ENCODE measurements around the gene PTK7.
"Not testable (repeated sequence)": the region's sequence is repeated elsewhere in the genome, so short reads cannot be mapped to it uniquely, and the experiment has no call there.

Gene PTK7

GRCh38 chr6:43119482-43119881, 43.4 kb downstream of the PTK7 start:
- DNase-seq (ENCODE audit: low spot score) = no peak

DNA sequence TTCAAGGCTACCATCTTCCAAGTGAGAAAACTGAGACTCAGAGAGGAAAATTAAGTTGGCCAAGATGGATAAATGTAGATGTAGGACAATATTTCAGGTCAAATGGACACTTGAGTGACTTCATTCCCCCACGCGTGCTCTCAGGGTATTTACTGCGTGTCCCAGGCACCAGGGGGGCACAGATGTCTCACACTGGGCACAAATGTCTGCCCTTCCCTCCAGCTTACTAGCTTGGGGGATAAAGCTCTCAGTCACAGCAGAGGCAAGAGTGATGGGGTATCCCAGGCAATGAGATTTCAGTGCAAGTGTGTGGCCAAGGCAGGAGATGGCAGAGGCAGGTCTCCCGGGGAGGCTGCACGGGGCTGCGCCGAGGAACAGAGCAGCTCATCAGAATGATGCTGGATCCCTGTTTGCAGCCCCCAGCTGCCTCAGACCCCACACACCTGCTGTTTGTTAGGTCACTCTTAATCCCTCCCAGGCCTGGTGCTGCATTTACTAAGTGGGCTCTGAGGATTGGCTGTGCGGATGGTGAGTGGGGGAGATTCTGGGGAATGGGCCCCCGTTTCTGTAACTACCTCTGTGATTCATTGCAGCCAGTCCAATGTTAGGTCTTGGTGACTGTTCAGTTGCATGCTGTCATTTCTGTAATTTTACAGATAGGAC, 44.1 kb downstream of the PTK7 start:
- no peak for DNase-seq (ENCODE audit: low spot score)

DNA sequence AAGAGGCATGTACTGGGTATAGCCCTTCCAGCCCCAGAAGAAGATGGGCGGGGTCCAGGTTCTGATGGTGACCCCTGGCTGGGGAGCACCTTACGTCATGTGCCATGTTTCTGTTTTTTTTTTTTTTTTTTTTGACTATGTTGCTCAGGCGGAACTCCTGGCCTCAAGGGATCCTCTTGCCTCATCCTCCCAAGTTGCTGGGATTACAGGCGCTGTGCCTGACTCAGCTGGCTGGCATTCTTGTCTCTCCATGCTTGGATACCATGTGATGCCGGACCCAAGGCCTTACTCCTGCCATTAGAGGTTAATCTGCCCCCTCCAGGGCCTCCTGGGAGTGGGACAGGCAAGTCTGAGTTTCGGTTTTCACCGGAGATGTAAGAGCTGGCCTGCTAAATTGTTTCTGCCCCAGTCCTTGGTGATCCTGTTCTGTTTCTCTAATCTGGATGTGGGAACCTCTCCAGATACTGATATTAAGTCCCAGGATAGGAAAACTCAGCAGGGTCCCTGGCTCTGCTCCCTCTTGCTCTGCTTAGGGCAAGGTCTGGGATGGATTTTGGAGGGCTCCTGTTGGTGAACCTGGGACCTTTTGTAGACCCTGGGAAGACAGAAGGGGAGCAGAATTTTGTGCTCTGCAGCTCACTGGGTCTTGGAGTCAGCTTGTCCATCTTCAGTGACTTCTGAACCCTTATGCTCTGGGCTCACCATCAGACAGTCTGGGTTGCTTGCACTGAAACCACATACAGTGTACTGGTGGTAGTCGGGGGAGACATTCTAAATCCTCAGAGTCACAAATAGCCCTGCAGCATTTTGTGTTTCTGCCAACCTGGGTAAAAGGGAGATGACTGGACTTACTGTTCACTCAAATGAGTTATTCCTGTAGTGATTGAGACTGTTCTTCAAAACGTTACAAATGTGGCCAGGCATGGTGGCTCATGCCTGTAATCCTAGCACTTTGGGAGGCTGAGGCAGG, 45.1 kb downstream of the PTK7 start:
- DNase-seq (ENCODE audit: low spot score) = peak; percentile 76

GRCh38 chr6:43122146-43122545, 46.0 kb downstream of the PTK7 start:
- no peak for DNase-seq (ENCODE audit: low spot score)

- DNase-seq (ENCODE audit: low spot score) = no peak
Observed at GRCh38 chr6:43123461-43124314, 47.6 kb downstream of the PTK7 start.

- no peak for DNase-seq (ENCODE audit: low spot score)
Observed at GRCh38 chr6:43124481-43124880, 48.4 kb downstream of the PTK7 start.

DNA sequence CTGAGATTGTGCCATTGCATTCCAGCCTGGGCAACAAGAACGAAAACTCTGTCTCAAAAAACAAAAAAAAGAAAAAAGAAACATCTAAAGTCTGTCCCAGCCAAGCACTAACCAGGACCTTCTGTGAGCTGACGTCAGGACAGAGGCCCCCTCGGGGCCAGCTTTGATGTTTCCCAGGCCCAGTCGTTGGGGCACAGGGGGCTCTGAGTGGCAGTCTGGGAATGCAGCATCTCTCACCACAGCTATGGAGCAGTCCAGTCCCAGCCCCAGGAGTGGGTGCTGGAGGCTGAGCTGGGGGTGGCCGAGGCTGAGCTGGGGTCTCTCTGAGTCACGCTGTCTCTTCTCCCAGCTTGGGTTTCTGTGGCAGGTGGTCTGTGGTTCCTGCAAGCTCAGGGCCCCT, 49.0 kb downstream of the PTK7 start:
- peak; percentile 74 for DNase-seq (ENCODE audit: low spot score)

GRCh38 chr6:43125555-43125954, 49.4 kb downstream of the PTK7 start:
- DNase-seq (ENCODE audit: low spot score) = no peak

DNA sequence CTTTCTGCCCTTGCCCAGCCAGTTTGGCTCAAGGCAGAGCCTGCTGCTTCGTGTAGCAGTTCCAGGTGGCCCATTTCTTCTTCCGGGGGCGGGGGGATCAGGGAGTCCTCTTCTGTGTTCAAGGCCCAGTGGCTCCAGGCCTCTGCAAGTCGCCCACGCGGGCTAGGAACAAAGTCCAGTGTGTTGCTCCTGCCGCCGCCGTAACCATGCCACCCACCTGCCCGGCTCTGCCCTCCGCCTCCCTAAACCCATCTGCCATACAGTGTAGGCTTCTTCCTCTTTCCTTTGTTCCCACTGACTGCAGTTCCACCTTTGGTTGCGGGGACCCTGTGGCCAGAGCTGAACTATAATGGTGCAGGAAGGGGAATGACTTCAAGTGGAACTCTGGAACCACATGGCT, 51.1 kb downstream of the PTK7 start:
- DNase-seq (ENCODE audit: low spot score) = no peak

DNA sequence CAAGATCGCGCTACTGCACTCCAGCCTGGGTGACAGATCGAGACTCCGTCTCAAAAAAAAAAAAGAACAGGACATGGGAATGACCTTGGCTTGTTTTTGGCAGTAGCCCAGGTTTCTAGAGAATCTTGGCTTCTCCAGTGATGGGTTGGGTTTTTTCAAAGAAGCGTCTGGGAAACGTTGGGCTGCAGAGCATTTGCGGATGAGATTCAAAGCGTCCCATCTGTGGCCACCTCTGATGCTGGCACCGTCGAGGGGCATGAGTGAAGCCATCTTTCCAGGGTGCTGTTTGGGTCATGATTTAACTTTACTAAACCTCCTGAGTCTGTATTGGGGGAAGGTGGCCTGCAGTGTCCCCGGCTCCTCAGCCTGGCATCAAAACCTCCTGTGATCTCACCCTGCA, 51.8 kb downstream of the PTK7 start:
- DNase-seq (ENCODE audit: low spot score) = peak; percentile 52

GRCh38 chr6:43128926-43129325, 52.8 kb downstream of the PTK7 start:
- peak; percentile 49 for DNase-seq (ENCODE audit: low spot score)

DNA sequence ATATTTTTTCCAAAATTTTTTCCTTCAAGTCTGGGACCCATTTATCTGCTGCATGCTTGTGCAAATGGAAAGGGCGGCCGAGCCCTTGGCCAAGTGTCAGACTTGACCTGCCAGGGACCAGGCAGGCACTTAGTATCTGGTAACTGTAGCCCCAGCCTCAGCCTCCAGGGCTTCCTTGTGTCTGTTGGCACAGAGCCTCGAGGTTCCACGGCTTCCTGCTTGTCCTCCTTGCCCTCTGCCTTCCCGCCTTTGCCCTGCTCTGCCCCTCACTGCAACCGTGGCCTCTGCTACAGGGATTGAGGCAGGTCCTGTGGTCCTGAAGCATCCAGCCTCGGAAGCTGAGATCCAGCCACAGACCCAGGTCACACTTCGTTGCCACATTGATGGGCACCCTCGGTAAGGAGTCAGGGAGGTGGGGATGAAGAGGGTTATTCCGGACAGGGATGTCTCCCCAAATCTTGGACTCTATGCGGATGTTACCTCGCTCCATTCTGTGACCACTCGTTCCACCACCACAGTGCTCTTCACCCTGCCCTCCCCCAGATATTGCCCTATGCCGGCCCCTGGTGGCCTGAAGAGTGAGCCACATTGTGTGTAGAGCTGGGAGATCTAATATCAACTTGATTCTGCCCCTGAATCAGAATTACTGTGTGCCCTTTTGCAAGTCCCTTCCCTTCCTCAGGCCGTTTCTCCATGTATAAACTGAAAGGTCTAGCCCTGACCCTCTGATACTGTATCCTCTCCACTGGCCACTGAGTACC, 53.5 kb downstream of the PTK7 start:
- DNase-seq (ENCODE audit: low spot score) = peak; percentile 76

DNA sequence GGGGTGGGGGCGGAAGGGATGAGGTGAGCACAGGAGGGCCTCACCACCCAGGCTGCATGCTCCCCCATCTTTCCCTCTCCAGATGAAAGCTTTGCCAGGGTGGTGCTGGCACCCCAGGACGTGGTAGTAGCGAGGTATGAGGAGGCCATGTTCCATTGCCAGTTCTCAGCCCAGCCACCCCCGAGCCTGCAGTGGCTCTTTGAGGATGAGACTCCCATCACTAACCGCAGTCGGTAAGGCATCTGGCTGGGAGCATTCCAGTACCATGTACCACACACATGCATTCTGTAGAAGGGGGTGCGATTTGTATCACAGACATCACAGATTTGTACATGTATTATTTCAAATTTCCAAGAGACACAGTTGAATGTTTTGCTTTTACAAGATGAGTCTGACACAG, 54.3 kb downstream of the PTK7 start:
- DNase-seq (ENCODE audit: low spot score) = no peak

- DNase-seq (ENCODE audit: low spot score) = not testable (repeated sequence)
Observed at GRCh38 chr6:43131379-43131778, 55.3 kb downstream of the PTK7 start.

DNA sequence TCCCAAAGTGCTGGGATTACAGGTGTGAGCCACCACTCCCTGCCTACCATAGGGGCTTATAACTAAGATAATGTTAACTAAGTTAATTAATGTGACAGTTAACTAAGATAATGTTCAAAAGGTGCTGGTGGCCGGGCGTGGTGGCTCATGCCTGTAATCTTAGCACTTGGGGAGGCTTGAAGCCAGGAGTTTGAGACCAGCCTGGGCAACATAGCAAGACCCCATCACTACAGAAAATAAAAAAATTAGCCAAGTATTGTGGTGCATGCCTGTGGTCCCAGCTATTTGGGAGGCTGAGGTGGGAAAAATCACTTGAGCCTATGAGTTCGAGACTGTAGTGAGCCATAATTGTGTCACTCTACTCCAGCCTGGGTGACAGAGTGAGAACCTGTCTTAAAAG, 62.2 kb downstream of the PTK7 start:
- DNase-seq (ENCODE audit: low spot score) = no peak

DNA sequence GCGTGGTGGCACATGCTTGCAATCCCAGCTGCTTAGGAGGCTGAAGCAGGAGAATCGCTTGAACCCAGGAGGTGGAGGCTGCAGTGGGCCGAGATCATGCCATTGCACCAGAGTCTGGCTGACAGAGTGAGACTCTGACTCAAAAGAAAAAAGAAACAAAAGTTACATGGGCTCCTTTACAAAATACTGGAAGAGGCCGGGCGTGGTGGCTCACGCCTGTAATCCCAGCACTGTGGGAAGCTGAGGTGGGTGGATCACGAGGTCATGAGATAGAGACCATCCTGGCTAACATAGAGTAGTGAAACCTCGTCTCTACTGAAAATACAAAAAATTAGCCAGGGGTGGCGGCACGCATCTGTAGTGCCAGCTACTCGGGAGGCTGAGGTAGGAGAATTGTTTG, 63.9 kb downstream of the PTK7 start:
- DNase-seq (ENCODE audit: low spot score) = not testable (repeated sequence)

DNA sequence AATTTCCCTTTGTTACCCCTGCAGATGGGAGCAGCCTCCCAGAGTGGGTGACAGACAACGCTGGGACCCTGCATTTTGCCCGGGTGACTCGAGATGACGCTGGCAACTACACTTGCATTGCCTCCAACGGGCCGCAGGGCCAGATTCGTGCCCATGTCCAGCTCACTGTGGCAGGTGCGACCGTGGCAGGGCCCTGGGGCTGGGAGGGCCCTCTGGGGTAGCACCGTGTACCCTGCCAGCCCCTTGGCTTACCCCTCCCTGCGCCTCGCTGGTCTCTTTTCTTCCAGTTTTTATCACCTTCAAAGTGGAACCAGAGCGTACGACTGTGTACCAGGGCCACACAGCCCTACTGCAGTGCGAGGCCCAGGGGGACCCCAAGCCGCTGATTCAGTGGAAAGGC, 65.5 kb downstream of the PTK7 start:
- DNase-seq (ENCODE audit: low spot score) = no peak

DNA sequence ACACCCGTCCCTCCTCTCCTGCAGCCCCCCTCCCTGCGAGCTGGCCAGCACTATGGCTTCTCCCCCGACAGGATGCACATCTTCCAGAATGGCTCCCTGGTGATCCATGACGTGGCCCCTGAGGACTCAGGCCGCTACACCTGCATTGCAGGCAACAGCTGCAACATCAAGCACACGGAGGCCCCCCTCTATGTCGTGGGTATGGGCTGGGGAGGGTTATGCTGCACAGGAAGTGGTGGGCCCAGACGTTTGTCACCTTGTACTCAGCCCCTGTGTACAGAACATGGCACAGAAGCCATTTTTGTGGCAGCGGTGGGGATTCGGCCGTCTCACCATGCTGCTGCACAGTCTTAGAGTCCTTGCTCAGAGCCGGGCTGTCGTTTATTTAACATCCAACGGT, 66.0 kb downstream of the PTK7 start:
- no peak for DNase-seq (ENCODE audit: low spot score)

DNA sequence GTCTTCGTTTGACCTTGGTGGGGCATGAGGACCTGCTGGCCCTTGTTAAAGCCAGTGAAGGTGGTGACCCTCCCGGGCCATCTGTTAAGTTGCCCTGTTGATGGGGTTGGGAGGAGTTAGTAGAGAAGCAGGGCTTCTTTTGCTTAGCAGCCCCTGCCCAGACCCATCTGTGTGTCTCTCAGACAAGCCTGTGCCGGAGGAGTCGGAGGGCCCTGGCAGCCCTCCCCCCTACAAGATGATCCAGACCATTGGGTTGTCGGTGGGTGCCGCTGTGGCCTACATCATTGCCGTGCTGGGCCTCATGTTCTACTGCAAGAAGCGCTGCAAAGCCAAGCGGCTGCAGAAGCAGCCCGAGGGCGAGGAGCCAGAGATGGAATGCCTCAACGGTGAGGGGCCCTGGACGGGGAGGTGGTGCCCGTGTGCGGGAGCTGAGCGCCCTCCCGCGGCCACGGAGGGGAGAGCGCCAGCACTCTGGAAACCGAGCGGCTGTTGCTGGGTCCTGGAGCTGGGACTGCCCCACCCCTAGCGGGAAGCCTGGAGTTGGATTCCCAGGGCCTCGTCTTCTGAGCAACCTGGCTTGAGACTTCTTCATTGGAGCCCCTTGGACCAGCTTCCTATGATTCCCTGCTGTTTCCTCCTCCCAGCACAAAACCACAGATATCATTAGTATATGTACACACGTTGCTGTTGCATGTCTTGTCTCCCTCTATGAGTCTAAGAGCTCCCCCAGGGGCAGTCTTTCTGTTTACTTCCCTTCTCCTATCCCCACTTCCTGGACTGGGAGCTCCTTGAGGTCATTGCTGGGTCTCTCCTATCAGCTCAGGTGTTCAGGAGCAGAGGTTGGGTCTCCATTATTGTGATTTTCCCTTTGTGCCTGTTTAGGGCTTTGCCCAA, 67.4 kb downstream of the PTK7 start:
- DNase-seq (ENCODE audit: low spot score) = peak; percentile 96

GRCh38 chr6:43144879-43145278, 68.8 kb downstream of the PTK7 start:
- no peak for DNase-seq (ENCODE audit: low spot score)

DNA sequence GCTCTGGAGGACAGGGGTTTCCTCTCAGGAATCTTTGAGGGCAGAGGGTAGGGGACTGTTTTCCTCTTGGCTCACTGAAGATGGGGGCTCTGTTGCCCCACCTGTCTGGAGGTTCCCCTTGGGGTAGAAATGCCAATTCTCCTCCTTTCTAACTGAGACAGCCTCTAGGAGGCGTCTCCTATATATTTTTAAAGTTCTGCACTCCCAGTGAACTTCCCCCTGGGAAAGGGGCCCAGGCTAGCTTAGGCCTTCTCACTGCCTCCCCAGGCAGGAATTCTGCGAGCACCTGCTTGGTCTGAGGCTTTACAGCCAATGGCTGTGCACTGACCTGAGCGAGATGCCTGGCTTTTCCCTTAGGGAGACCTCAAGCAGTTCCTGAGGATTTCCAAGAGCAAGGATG, 70.1 kb downstream of the PTK7 start:
- DNase-seq (ENCODE audit: low spot score) = no peak

All from AG08395 (cell line).